ENCODE measurements around the gene ADAMTS10.
"Not testable (repeated sequence)": the region's sequence is repeated elsewhere in the genome, so short reads cannot be mapped to it uniquely, and the experiment has no call there.

Gene ADAMTS10

DNA sequence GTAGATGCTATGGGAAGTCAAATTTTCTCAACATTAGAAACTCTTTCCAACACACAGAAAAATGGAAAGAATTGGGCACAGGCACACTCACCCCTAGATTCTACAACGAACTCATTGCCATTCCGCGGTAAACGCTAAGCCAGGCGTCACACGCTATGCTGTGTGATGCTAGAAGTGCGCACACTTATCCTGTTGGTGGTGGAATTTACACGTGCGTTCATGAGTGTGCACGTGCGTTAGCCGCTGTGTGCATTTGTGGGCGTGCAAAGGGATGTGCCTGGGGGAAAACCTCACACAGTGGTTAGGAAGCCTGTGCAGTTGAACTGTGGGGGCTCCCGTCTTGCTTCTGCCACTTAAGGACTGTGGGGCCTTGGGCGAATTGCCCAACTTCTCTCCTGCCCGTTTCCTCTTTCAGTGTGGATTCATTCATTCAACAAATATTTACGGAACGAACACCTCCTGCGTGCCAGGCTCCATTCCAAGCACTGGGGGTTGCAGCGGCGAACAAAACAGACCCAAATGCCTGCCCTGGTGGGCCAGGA lies 27.6 kb upstream of the ADAMTS10 start:
- Histone ChIP-seq H3K27ac (ENCODE audit: low read depth, low read length) (no peak overlapping the region), H3K9me3 (ENCODE audit: control insufficient read depth, insufficient read depth, low read length) (no peaks in the 10 kb centered on the region), H3F3A (ENCODE audit: control insufficient read depth, insufficient read depth) (no peaks in the 10 kb centered on the region), H3K9me2 (replicated peaks; ENCODE audit: control insufficient read depth, low read length) (no peaks in the 10 kb centered on the region), H3K36me3 (ENCODE audit: control insufficient read depth, low read length) (no peaks in the 10 kb centered on the region), H3K4me2 (ENCODE audit: low read length) (no peak overlapping the region), H3K4me3 (ENCODE audit: low read length) (no peak overlapping the region), H3K27me3 (ENCODE audit: control insufficient read depth, low read length) (no peaks in the 10 kb centered on the region), H4K20me1 (ENCODE audit: control insufficient read depth, insufficient read depth, low read depth, low read length) (no peaks in the 10 kb centered on the region), H3K4me1 (ENCODE audit: control insufficient read depth, low read length) (no peaks in the 10 kb centered on the region), H3K79me2 (ENCODE audit: control insufficient read depth, low read length) (no peaks in the 10 kb centered on the region)
- TF ChIP-seq CTCF (IDR thresholded peaks at IDR 0.05; ENCODE audit: low read depth, low read length, poor library complexity, severe bottlenecking) (no peak), EZH2phosphoT487 (IDR thresholded peaks at IDR 0.05; ENCODE audit: borderline replicate concordance, low read length) (no peak)

GRCh38 chr19:8637070-8637469 lies 26.6 kb upstream of the ADAMTS10 start:
- H3K9me3 ChIP-seq (ENCODE audit: control insufficient read depth, insufficient read depth, low read length); H3K4me2 ChIP-seq (ENCODE audit: low read length); H3K27me3 ChIP-seq (ENCODE audit: control insufficient read depth, low read length); H3F3A ChIP-seq (ENCODE audit: control insufficient read depth, insufficient read depth); H3K36me3 ChIP-seq (ENCODE audit: control insufficient read depth, low read length); H4K20me1 ChIP-seq (ENCODE audit: control insufficient read depth, insufficient read depth, low read depth, low read length); H3K4me1 ChIP-seq (ENCODE audit: control insufficient read depth, low read length); H3K4me3 ChIP-seq (ENCODE audit: low read length); H3K79me2 ChIP-seq (ENCODE audit: control insufficient read depth, low read length); H3K27ac ChIP-seq (ENCODE audit: low read depth, low read length); H3K9me2 ChIP-seq (replicated peaks; ENCODE audit: control insufficient read depth, low read length): not testable (repeated sequence)

DNA sequence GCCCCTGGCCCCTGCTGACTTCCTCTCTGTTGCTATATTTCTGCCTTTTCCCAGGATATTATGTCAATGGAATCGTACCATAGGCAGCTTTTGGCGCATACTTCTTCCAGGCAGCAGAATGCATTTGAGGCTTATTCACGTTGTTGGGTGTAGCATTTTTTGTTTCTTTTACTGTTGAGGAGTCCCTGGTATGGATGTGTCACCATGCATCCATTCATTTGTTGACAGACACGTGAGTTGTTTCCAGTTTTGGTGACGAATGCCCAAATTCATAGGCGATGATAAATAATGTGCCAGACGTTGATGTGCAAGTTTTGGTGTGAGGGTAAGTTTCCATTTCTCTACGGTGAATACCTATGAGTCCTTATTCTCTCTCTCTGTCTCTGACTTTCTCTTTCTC lies 24.9 kb upstream of the ADAMTS10 start:
- Histone ChIP-seq H3K27ac (ENCODE audit: low read depth, low read length) (no peak overlapping the region), H3K36me3 (ENCODE audit: control insufficient read depth, low read length) (no peaks in the 10 kb centered on the region), H3K27me3 (ENCODE audit: control insufficient read depth, low read length) (no peaks in the 10 kb centered on the region), H3K9me3 (ENCODE audit: control insufficient read depth, insufficient read depth, low read length) (no peaks in the 10 kb centered on the region), H3K9me2 (replicated peaks; ENCODE audit: control insufficient read depth, low read length) (no peaks in the 10 kb centered on the region), H3K79me2 (ENCODE audit: control insufficient read depth, low read length) (no peaks in the 10 kb centered on the region), H3K4me2 (ENCODE audit: low read length) (no peak overlapping the region), H3K4me3 (ENCODE audit: low read length) (no peak overlapping the region), H3F3A (ENCODE audit: control insufficient read depth, insufficient read depth) (no peaks in the 10 kb centered on the region), H4K20me1 (ENCODE audit: control insufficient read depth, insufficient read depth, low read depth, low read length) (no peaks in the 10 kb centered on the region), H3K4me1 (ENCODE audit: control insufficient read depth, low read length) (no peaks in the 10 kb centered on the region)
- no peak for TF ChIP-seq CTCF (IDR thresholded peaks at IDR 0.05; ENCODE audit: low read depth, low read length, poor library complexity, severe bottlenecking)
- TF ChIP-seq EZH2phosphoT487 (IDR thresholded peaks at IDR 0.05; ENCODE audit: borderline replicate concordance, low read length), result no peak

- Histone ChIP-seq H4K20me1 (ENCODE audit: control insufficient read depth, insufficient read depth, low read depth, low read length) (no peaks in the 10 kb centered on the region), H3K4me1 (ENCODE audit: control insufficient read depth, low read length) (no peaks in the 10 kb centered on the region), H3K4me3 (ENCODE audit: low read length) (no peak overlapping the region), H3K4me2 (ENCODE audit: low read length) (no peak overlapping the region), H3K9me2 (replicated peaks; ENCODE audit: control insufficient read depth, low read length) (no peaks in the 10 kb centered on the region), H3K79me2 (ENCODE audit: control insufficient read depth, low read length) (no peaks in the 10 kb centered on the region), H3K27ac (ENCODE audit: low read depth, low read length) (no peak overlapping the region), H3K9me3 (ENCODE audit: control insufficient read depth, insufficient read depth, low read length) (no peaks in the 10 kb centered on the region), H3F3A (ENCODE audit: control insufficient read depth, insufficient read depth) (no peaks in the 10 kb centered on the region), H3K36me3 (ENCODE audit: control insufficient read depth, low read length) (no peaks in the 10 kb centered on the region), H3K27me3 (ENCODE audit: control insufficient read depth, low read length) (no peaks in the 10 kb centered on the region)
- TF ChIP-seq CTCF (IDR thresholded peaks at IDR 0.05; ENCODE audit: low read depth, low read length, poor library complexity, severe bottlenecking), result no peak
- no peak for TF ChIP-seq EZH2phosphoT487 (IDR thresholded peaks at IDR 0.05; ENCODE audit: borderline replicate concordance, low read length)
Observed at GRCh38 chr19:8631425-8631819, 20.9 kb upstream of the ADAMTS10 start.

All from DOHH2 (cell line).